HG03039 (cell line): Measurements from ENCODE around the gene HMOX2.

ENCODE experiments used
- ATAC-seq: cut with Tn5 transposase; IDR thresholded peaks from one replicate; pipeline ENCODE4 v1.9.1; 2021; ENCODE audit warnings: mild to moderate bottlenecking, moderate library complexity; ENCODE audit not compliant: unreplicated experiment

Gene HMOX2

GRCh38 chr16:4552541-4552940 lies 76.3 kb downstream of the HMOX2 start:
- ATAC-seq: no peak

DNA sequence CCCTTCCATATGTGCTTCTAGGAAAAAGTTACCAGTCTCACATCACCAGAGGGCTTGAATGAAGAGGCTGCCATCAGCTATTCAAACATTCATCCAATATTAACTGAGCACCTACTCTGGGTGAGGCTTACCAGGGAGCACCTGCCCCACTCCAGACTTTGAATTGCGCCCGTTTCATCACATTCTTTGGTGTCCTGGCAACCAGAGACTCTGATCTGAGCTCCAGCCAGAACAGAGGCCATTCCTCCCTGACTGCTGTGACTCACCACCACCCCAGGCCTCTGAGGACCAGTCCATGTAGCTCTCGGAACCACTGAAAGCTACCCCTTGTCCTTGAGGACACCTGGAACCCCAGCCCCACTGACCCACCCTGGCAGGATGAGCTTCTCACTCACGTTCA lies 79.9 kb downstream of the HMOX2 start, which contains the start of gene C16orf96:
Gene C16orf96 (plus strand): TSS at position 229 of the 400 bp plus-strand sequence. CDS start 150 bp downstream, at position 379.
- ATAC-seq: no peak

- no peak for ATAC-seq
Observed at GRCh38 chr16:4556580-4556979, 80.4 kb downstream of the HMOX2 start.

- no peak for ATAC-seq
Observed at GRCh38 chr16:4557973-4558372, 81.8 kb downstream of the HMOX2 start.
